Stimulated activated CD4-positive, alpha-beta T cell treated with anti-CD3 and anti-CD28 coated beads, Interleukin-12 subunit alpha, Interleukin-12 subunit beta, amount 100 ng/mL, for 48 hours (primary cell): ENCODE data around the gene FAIM2.
A peak's percentile ranks its signal among the peaks of the same experiment; 100 is the strongest.

Experiments
- DNase-seq, 3 donors: peaks; one replicate each; pipeline ENCODE4 v3.0.0-alpha.2; 2020; ENCODE audit warnings: low read depth in 2 of 3, low spot score in 1 of 3

FAIM2 gene

DNA sequence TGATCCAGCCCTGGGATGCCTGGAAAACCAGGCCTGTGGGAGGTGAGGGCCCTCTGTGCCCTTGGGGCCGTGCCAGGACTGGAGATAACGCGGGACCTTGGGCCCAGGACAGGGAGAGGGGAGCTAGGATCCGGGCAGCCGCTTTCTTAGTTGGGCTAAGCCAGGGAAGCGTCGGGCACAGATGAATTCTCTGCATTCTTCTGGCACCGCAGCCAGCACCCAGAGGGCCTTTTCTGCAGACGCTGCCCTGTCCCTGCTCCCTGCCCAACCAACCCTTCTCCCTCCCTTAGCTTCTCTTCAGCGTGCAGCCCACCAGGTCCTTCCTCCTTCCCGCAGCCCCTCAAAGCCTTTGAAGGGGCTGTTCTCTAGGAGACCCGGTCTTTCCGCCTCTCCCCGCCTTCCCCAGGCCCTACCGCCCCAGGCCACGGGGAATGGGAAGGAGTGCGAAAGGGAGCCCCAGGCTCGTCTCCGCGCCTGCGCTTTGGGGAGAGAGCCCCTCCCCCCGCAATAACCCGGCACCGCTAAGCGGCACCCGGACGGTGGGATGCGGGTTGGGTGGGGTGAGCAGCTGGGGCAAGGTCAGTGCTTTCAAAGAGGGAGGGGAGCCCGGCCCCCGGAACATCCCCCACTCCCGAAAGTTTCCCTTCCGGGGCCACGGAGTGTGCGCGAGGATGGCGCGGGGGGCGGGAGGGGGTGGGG lies 76.2 kb downstream of the FAIM2 start:
- peak in 1 of 3 donors; percentile 23 for DNase-seq

DNA sequence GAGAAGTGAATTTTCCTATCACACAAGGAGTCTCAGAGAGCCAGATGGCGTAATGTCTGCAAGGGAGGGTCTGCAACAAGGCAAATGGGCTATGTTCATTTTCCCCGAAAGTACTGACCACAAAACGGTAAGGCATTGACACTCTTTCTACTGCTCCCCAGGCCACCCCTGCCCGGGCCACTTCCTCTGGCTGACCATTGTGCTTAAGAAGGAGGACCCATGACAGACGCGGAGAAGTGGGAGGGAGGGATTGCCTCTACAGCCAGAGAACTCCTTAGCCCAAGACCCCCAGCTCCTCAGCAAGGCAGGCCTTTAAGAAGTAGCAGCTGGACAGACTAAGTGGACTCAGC lies 76.7 kb downstream of the FAIM2 start:
- DNase-seq: no peak

DNA sequence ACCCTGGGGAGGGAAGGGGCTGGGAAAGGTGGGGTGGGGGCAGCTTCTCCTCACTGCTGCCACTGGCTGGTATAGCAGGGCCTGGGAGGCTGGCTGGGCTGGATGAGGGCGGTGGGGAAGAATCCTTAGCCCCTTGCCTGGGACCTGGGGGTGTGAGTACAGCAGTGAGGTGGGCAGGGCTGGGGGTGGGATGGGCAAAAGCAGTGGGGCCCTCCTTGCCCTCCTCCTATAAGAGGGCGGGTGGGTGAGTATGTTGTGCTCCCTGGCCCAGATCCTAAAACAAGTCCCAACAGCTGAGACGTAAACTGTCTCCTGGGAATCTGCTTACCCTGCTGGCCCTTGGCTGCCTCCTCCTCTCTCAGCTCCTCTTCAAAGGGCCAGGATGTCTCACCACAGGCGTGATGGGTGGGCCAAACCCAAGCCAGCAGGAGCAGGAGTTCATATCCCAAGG lies 77.7 kb downstream of the FAIM2 start:
- DNase-seq: no peak

DNA sequence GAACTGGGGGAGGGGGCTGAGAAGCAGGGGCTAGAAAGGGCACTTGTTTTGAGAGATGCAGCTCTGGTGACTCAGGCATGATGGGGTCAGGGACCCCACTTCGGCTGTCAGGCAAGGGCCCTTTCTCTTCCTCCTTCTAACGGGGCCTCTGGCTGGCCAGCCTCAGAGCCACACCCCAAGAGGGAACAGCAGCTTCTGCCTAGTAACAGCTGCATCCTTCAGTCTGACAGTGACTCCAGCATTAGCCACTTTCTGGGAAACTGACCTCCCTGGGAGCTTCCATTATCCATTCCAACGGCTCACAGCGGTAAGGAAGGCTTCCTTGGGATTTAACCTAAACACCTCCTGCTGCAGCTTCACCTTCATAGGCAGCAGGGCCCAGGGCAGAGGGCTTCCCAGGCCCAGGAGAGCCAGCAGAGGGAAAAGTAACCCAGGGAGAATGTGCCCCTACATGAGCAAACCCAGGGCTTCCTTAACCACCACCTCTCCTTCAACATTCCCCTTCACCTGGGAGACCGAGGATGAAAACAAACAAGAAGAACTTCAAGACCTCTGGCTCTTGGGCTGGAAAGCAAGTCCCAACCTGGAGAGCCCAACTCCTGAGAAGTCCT lies 78.2 kb downstream of the FAIM2 start:
- no peak for DNase-seq

DNA sequence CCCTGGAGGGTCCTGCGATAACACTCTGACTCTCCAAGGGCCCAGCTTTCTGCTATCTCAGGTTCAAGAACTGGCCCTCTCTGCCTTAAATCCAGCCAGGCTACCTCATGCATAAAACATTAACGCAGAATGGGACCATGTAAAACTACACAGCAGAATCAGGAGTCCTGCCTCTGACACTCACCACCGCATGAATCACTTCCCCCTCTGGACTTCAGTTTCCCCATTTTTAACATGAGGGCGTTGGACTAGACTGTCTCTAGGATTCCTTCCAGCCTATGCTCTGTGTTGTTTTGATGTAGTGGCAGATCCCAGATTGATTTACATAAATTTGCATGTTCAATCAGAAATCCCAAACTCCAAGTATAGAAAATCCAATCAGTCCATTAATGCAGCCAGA lies 78.8 kb downstream of the FAIM2 start:
- no peak for DNase-seq

DNA sequence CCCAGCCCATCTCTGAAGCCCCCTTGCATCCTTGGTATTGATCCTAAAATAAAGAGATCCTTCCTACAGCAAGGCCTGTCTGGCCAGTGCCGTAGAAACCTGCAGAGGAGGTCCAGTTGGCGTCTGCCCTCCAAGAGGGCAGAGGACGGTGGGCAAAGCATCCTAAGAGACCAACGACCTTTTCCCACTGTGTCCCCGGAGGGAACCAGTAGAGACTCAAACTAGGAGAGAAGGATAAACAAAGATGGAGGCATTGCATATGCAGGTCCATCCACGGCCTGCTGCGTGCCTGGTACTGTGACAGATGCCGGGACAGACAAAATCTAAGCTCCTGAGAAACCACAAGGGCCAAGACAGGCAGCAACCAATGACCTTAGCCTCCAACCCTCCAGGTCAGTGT lies 79.3 kb downstream of the FAIM2 start:
- no peak for DNase-seq

DNA sequence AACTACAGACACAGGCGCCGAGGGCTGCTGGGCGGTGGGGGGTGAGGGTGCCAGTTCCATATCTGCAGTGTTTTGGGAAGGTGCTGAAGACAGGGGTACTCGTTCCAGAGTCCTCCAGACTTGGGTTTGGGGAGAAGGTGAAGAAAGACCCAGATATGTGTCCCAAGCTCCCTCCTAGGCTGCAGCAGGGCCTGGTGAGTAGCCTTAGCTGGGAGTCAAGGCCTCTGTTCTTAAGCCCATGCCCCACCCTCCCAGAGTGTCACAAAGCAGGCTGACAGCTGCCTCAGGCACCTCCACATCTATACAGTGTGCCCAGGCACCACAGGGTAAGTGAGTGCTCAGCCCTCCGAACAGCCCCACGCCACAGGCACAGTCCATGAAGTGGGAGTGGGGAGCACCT lies 79.7 kb downstream of the FAIM2 start:
- DNase-seq: no peak

DNA sequence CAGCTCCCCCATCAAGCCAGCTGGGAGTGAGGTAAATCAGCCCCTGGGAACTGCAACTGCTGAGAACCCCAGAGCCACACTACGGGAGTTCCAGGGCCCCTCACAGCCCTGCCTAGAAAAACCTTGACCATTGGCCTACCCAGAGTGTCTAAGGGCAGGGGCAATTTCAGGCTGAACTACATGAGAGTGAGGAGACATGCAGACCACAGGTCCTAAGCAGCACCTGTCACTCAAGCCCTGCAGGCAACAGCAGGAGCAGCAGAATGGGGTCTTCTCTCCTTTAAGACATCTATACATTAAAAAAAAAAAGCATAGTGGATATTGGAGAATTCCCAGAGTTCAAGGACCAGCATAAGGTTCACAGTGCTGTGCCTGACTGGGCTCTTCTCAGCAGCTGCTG lies 80.3 kb downstream of the FAIM2 start:
- DNase-seq: no peak

DNA sequence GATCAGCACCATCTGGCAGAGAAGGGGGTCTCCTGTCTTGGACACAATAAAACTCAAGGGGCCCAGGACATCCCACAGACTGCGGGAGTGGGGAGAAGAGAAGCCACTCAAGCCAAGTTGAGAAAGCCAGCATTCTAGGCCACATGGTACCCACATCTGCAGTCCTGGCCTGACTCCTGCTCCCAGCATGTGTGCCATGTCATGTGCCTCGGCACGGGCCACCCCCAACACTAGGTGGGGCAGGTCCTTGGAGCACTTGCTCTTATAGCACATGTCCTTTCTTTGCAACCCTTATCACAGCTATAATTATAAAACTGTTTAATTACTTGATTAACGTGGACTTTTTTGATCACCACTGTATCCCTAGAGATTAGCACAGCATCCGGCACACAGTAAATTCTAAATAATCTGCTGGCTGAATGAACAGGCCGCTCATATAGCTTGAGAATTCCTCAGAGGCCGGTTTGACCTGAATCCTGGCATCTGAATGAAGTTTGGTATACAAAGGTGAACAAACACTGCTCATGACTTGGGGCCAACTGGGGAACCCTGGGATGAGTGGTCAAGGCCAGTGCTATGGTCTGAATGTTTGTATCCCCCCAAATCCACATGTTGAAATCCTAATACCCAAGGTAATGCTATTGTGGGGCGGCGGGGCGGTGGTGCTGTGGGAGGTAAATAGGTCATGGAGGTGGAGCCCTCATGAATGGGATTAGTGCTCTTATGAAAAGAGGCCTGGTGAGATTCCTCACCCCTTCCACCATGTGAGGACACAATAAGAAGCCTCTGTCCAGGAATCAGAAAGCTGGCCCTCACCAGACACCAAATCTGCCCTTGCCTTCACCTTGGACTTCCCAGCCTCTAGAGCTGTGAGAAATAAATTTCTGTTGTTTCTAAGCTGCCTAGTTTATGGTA lies 82.1 kb downstream of the FAIM2 start:
- DNase-seq: no peak

DNA sequence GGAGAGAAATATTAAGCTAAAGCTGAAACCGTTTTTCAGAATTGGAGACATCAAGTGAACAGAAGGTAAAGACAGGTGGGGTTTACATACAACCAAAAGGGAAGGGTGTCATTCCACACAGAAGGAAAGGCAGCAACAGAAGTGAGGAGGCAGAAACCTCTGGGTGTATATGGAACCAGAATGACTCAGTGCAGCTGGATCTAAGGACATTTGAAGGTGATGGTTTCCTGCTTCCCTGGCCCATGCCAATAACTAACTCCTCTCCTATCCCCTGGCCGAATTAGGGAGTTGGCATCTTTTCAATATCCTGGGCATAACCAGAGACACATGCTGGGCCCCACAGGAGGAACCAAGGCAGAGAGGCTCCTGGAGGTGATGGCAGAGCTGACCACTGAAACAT lies 83.9 kb downstream of the FAIM2 start:
- DNase-seq: no peak

DNA sequence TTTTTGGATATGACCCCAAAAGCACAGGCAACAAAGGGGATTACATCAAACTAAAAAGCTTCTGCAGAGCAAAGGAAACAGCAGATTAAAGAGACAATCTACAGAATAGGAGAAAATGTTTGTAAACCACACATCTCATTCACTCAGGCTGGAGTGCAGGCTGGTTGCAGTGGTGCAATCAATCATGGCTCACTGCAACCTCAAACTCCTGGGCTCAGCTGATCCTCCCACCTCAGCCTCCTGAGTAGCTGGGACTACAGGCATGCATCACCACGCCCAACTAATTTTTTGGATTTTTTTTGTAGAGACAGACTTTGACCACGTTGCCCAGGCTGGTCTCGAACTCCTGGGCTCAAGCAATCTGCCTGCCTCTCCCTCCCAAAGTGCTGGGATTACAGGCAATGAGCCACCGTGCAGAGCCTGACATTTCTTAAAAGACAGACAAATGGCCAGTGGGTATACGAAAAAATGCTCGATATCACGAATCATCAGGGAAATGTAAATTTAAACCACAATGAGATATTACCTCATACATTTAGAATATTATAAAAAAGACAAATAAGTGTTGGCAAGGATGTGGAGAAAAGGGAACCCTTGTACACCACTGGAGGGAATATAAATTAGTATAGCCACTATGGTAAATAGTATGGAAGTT lies 85.3 kb downstream of the FAIM2 start:
- DNase-seq: no peak
